HepG2 (cell line): ENCODE measurements around the gene RRM2. TPM values are rescaled to one million over a fixed set of nuclear protein-coding genes. Genes with fewer than 3 reads are reported as not detected.

Experiments
- ATAC-seq: fragments of 200-7000 bp; cut with Tn5 transposase; 3 replicates; pipeline ENCODE4 v1.9.1; 2020; ENCODE audit warnings: mild to moderate bottlenecking, moderate library complexity
- BruUV-seq: library from RNA; stranded (reverse); fragments of 400-500 nt; replicated peaks from 2 replicates; lab custom pipeline; 2021; lab: Mats Ljungman, UMichigan
- CTCF ChIA-PET: fragments of 300-600 bp; formaldehyde crosslinking; extraction: SDS; loops from one replicate; lab custom pipeline; 2021; ENCODE audit warnings: low total read pairs, inconsistent platforms, low intra/inter-chr PET ratio; lab: Yijun Ruan, JAX
- POLR2A ChIA-PET: fragments of 350-600 bp; sonication (Branson Sonifier 250); formaldehyde crosslinking; loops from one replicate; lab custom pipeline; 2020; ENCODE audit warnings: antibody characterized with exemption, inconsistent platforms; lab: Yijun Ruan, JAX
- DNase-seq: peaks from one replicate; pipeline ENCODE4 v3.0.0-alpha.2; 2015; ENCODE audit warnings: low spot score
- FAIRE-seq: peaks from 3 replicates; lab custom pipeline; 2011; peaks lifted over from hg19 to GRCh38; lab: Jason Lieb, UNC
- H2AFZ ChIP-seq: one replicate; pipeline ENCODE4 v1.6.1; 2011; ENCODE audit warnings: low read length, inconsistent platforms
- H3K27ac ChIP-seq: fragments of 300-600 bp; 3 replicates; pipeline ENCODE4 v1.8.0; 2011; ENCODE audit warnings: mixed run types, mild to moderate bottlenecking, mixed read lengths, low read length, inconsistent platforms; ENCODE audit not compliant: insufficient read depth; ENCODE audit errors: extremely low read length
- H3K27me3 ChIP-seq, 2 experiments: fragments of 200-600 bp in 1 of 2; 2 replicates in 1 of 2; 3 replicates in 1 of 2; pipeline versions ENCODE4 v1.6.0 to v1.8.0; 2011; ENCODE audit warnings: low read length in 2 of 2, mild to moderate bottlenecking in 2 of 2, moderate library complexity in 2 of 2, inconsistent platforms in 1 of 2; ENCODE audit not compliant: insufficient read depth in 2 of 2, control insufficient read depth in 1 of 2
- H3K36me3 ChIP-seq, 2 experiments: fragments of 200-600 bp in 1 of 2; replicated peaks in 1 of 2; 2 replicates in 1 of 2; 3 replicates in 1 of 2; pipeline versions ENCODE4 v1.5.1 to v1.8.0; 2011; ENCODE audit warnings: low read length in 2 of 2, inconsistent platforms in 1 of 2; ENCODE audit not compliant: insufficient read depth in 2 of 2, control insufficient read depth in 1 of 2
- H3K4me1 ChIP-seq: 2 replicates; pipeline ENCODE4 v1.5.1; 2012; ENCODE audit warnings: low read length, inconsistent platforms; ENCODE audit not compliant: insufficient read depth
- H3K4me2 ChIP-seq: 2 replicates; pipeline ENCODE4 v1.6.0; 2011; ENCODE audit warnings: low read depth, low read length, inconsistent platforms
- H3K4me3 ChIP-seq, 3 experiments: fragments of 200-600 bp in 1 of 3; sonication (generic), shearing (Covaris generic) in 1 of 3; replicated peaks in 1 of 3; 2 replicates each; pipeline ENCODE4 v1.5.1; 2011 to 2016; ENCODE audit warnings: low read length in 3 of 3, inconsistent platforms in 2 of 3, low read depth in 2 of 3, mild to moderate bottlenecking in 2 of 3, control low read depth in 1 of 3, mixed read lengths in 1 of 3; ENCODE audit not compliant: insufficient read depth in 1 of 3
- H3K79me2 ChIP-seq: one replicate; pipeline ENCODE4 v1.6.1; 2011; ENCODE audit warnings: low read length, inconsistent platforms; ENCODE audit not compliant: insufficient read depth
- H3K9ac ChIP-seq: 2 replicates; pipeline ENCODE4 v1.6.0; 2011; ENCODE audit warnings: mild to moderate bottlenecking, low read depth, low read length, inconsistent platforms; ENCODE audit not compliant: insufficient read depth
- H3K9me3 ChIP-seq: 2 replicates; pipeline ENCODE4 v1.5.1; 2012; ENCODE audit warnings: mild to moderate bottlenecking, low read length
- H4K20me1 ChIP-seq: 2 replicates; pipeline ENCODE4 v1.6.0; 2011; ENCODE audit warnings: inconsistent platforms, mild to moderate bottlenecking, low read length, moderate library complexity; ENCODE audit not compliant: insufficient read depth
- AHDC1 ChIP-seq: sonication (generic); formaldehyde crosslinking; IDR thresholded peaks from 2 replicates; pipeline ENCODE4 v1.5.1; 2020; ENCODE audit warnings: mild to moderate bottlenecking, missing genetic modification reagents, borderline replicate concordance
- KAT8 ChIP-seq: IDR thresholded peaks from 2 replicates; pipeline ENCODE4 v1.6.1; 2016; ENCODE audit warnings: missing genetic modification reagents, missing compliant biosample characterization
- MTERF4 ChIP-seq: sonication (generic); formaldehyde crosslinking; IDR thresholded peaks from 2 replicates; pipeline ENCODE4 v1.8.0; 2023; ENCODE audit warnings: mild to moderate bottlenecking, missing genetic modification reagents
- NFIC ChIP-seq: IDR thresholded peaks from 2 replicates; pipeline ENCODE4 v1.6.1; 2012; ENCODE audit warnings: mild to moderate bottlenecking, low read length, inconsistent platforms
- POLR2A ChIP-seq, 2 experiments: IDR thresholded peaks; 2 replicates each; pipeline ENCODE4 v1.6.1; 2011; ENCODE audit warnings: low read depth in 2 of 2, low read length in 2 of 2, mild to moderate bottlenecking in 1 of 2, moderate library complexity in 1 of 2; ENCODE audit not compliant: insufficient read depth in 1 of 2
- PRPF4 ChIP-seq: fragments of 200-400 bp; formaldehyde crosslinking; IDR thresholded peaks from 2 replicates; pipeline ENCODE4 v1.6.1; 2016; ENCODE audit warnings: low read length, low read depth; ENCODE audit not compliant: poor library complexity, severe bottlenecking
- RBFOX2 ChIP-seq: fragments of 200-400 bp; formaldehyde crosslinking; IDR thresholded peaks from 2 replicates; pipeline ENCODE4 v1.6.1; 2017; ENCODE audit warnings: low read depth, mild to moderate bottlenecking, low read length
- RORA ChIP-seq: sonication (generic); formaldehyde crosslinking; IDR thresholded peaks from 2 replicates; pipeline ENCODE4 v1.5.0; 2020; ENCODE audit warnings: mild to moderate bottlenecking, missing genetic modification reagents, moderate library complexity
- SAP130 ChIP-seq: IDR thresholded peaks from 2 replicates; pipeline ENCODE4 v1.6.1; 2016; ENCODE audit warnings: low read depth
- TBX2 ChIP-seq: sonication (generic); formaldehyde crosslinking; IDR thresholded peaks from 2 replicates; pipeline ENCODE4 v1.5.0; 2020; ENCODE audit warnings: missing genetic modification reagents, mild to moderate bottlenecking, borderline replicate concordance
- ZNF563 ChIP-seq: sonication (generic); formaldehyde crosslinking; IDR thresholded peaks from 2 replicates; pipeline ENCODE4 v1.8.0; 2022; ENCODE audit warnings: mild to moderate bottlenecking, moderate library complexity, missing genetic modification reagents
- WGBS: methylation state at CpG from one replicate; pipeline ENCODE4 v1.1.6; 2017; ENCODE audit warnings: low lambda C conversion rate; 5-methylcytosine and 5-hydroxymethylcytosine counted together
- in situ Hi-C: cut with HindIII; loops from 2 replicates; pipeline ENCODE4 v1.10.0; 2017; ENCODE audit warnings: low pct_unique_long_range_greater_than_20kb; ENCODE audit not compliant: extremely low pct_ligation_motif_present
- intact Hi-C: fragments of 100-400 bp; cut with micrococcal nuclease; formaldehyde crosslinking; loops from one replicate; pipeline ENCODE4 v1.10.0; 2022; ENCODE audit not compliant: unreplicated experiment
- polyA plus RNA-seq, 8 experiments: library from polyadenylated mRNA; depleted of rRNA in 3 of 8; stranded (reverse) in 7 of 8; unstranded in 1 of 8; fragments of >200 nt; fragmentation: Illumina TruSeq in 4 of 8; extraction: Trizol in 4 of 8; gene quantifications; 2 replicates each; pipeline versions ENCODE4 v1.2.1 to v1.2.3, GENCODE V29; 2011 to 2016; ENCODE audit warnings: low read depth in 4 of 8, missing spikeins in 1 of 8, mixed read lengths in 1 of 8; ENCODE audit not compliant: insufficient read depth in 1 of 8
- total RNA-seq, 5 experiments: library from RNA; depleted of rRNA; stranded (reverse); fragments of >200 nt; fragmentation: Illumina TruSeq; extraction: Trizol; gene quantifications; 2 replicates each; pipeline ENCODE4 v1.2.3, GENCODE V29; 2016; ENCODE audit warnings: low read depth in 1 of 5

RRM2 gene
- total and polyA plus RNA-seq, 2 of the 13 experiments (the other 11 are each of a cell fraction or from before 2014, with no cell fraction given) = 31.3 to 150 TPM

- Histone ChIP-seq H3K4me1 (peaks cover 71% of the 10 kb centered on the region), H2AFZ (no peak overlapping the region), H3K27ac (no peak overlapping the region), H3K79me2 (peaks cover 37% of the 10 kb centered on the region), H3K27me3 (no peaks in the 10 kb centered on the region), H3K4me2 (no peak overlapping the region), H3K9me3 (no peaks in the 10 kb centered on the region), H3K36me3 (peaks cover 18 to 45% of the 10 kb centered on the region in 2 experiments), H3K9ac (peak overlapping the region; percentile 12; the same call in 1 of the 2 replicates), H4K20me1 (no peaks in the 10 kb centered on the region), H3K4me3 (no peak overlapping the region)
- TF ChIP-seq ZNF563 = no peak
- 0 out of 2 replicates have a peak, but pooled peaks have one; percentile 33 for TF ChIP-seq RBFOX2
- peak; percentile 32 to 33; a peak in 1 of 4 replicates for TF ChIP-seq POLR2A (IDR thresholded peaks at IDR 0.05; ENCODE audit: insufficient read depth in 1 of 2, low read depth in 2 of 2, low read length in 2 of 2)
- DNase-seq = no peak
- ChIA-PET POLR2A (no interaction called here), CTCF (interaction anchor here (1.7 to 2.1 kb wide), 2 partner anchors 62 to 308 kb away, joined by 6 to 30 read pairs; no protein-coding TSS in a partner anchor)
- BruUV-seq = no TSS peak
- WGBS = 95% methylated on average over 6 of the region's 6 CpGs
- in situ Hi-C loops (no loop called here), intact Hi-C loops (loop anchor here (10.0 kb wide), 2 partner anchors 149 to 279 kb away; no protein-coding TSS in a partner anchor)
- no peak for ATAC-seq
- no peak for FAIRE-seq
Measured at GRCh38 chr2:10125842-10126631, 3.5 kb downstream of the RRM2 start.

GRCh38 chr2:10126632-10127026 lies 4.1 kb downstream of the RRM2 start:
- ChIA-PET POLR2A (no interaction called here), CTCF (no interaction called here)
- DNase-seq (no peak), ATAC-seq (no peak), FAIRE-seq (no peak)
- Histone ChIP-seq H3K9ac (no peak overlapping the region), H4K20me1 (no peaks in the 10 kb centered on the region), H2AFZ (no peak overlapping the region), H3K36me3 (peaks cover 19 to 48% of the 10 kb centered on the region in 2 experiments), H3K4me1 (peaks cover 65% of the 10 kb centered on the region), H3K27ac (no peak overlapping the region), H3K9me3 (no peaks in the 10 kb centered on the region), H3K79me2 (peaks cover 32% of the 10 kb centered on the region), H3K4me2 (no peak overlapping the region), H3K27me3 (no peaks in the 10 kb centered on the region), H3K4me3 (no peak overlapping the region)
- no TSS peak for BruUV-seq
- in situ Hi-C loops (no loop called here), intact Hi-C loops (loop anchor here (10.0 kb wide), 2 partner anchors 148 to 278 kb away; no protein-coding TSS in a partner anchor)
- 88% methylated on average over 5 of the region's 5 CpGs for WGBS
- TF ChIP-seq AHDC1 (CRISPR knock-in tag) = no peak
- TF ChIP-seq MTERF4 (CRISPR knock-in tag) = no peak
- TF ChIP-seq PRPF4 = no peak
- TF ChIP-seq NFIC = no peak
- no peak for TF ChIP-seq KAT8
- no peak for TF ChIP-seq TBX2 (CRISPR knock-in tag)
- no peak for TF ChIP-seq SAP130 (CRISPR knock-in tag)
- TF ChIP-seq RORA (CRISPR knock-in tag) = no peak
